ENCODE results near the gene EPB41L3. TPM values are rescaled to one million over a fixed set of nuclear protein-coding genes. Genes with fewer than 3 reads are reported as not detected.
A peak's percentile ranks its signal among the peaks of the same experiment; 100 is the strongest.

Gene EPB41L3
- total RNA-seq: 10 to 100 TPM; 27.3 to 40.4 (median 34.6) TPM

- 0 to 1% methylated on average over 9 to 12 of the region's 57 CpGs for WGBS, 2 donors
- DNase-seq: peak; percentile 14 to 19
Observed at GRCh38 chr18:5543773-5544389, at the start of gene EPB41L3. Gene EPB41L3, minus strand, starts transcription at chr18:5543997. Its CDS starts 54,814 bp downstream, at chr18:5489183.

DNA sequence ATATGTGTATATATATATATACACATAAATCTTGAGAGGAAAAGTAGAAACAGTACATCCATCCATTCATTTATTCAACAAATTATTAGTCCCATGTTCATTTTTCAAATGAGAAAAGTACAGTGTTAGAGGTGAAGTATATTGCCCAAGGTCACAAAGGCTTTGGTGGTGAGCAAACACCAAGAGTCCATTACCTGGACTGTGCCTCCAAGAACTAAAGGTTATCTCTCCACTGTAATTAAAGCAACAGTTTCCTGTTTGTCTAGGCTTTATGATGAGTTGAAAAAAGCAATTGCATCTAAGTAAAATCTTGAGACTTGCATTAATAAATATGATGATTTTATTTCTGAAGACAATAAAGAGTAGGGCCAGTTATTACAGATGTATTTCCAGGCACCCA is 44.7 kb upstream of the EPB41L3 start:
- H3K27ac ChIP-seq: no peak overlapping the region
- no peak for DNase-seq
- H3K9me3 ChIP-seq: no peaks in the 10 kb centered on the region
- H3K27me3 ChIP-seq: no peaks in the 10 kb centered on the region
- H3K4me3 ChIP-seq (replicated peaks in 1 of 3): no peak overlapping the region
- H3K36me3 ChIP-seq: no peaks in the 10 kb centered on the region
- intact Hi-C loops (cut with DNase I): no loop called here
- H3K4me1 ChIP-seq: no peaks in the 10 kb centered on the region
- no peak for TF ChIP-seq POLR2A (IDR thresholded peaks at IDR 0.05)
- TF ChIP-seq, protein P1, sequence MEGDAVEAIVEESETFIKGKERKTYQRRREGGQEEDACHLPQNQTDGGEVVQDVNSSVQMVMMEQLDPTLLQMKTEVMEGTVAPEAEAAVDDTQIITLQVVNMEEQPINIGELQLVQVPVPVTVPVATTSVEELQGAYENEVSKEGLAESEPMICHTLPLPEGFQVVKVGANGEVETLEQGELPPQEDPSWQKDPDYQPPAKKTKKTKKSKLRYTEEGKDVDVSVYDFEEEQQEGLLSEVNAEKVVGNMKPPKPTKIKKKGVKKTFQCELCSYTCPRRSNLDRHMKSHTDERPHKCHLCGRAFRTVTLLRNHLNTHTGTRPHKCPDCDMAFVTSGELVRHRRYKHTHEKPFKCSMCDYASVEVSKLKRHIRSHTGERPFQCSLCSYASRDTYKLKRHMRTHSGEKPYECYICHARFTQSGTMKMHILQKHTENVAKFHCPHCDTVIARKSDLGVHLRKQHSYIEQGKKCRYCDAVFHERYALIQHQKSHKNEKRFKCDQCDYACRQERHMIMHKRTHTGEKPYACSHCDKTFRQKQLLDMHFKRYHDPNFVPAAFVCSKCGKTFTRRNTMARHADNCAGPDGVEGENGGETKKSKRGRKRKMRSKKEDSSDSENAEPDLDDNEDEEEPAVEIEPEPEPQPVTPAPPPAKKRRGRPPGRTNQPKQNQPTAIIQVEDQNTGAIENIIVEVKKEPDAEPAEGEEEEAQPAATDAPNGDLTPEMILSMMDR (IDR thresholded peaks at IDR 0.05): no peak

More at GRCh38 chr18:5543773-5544389, at the start of gene EPB41L3:
- Histone ChIP-seq H3K4me3 (replicated peaks in 1 of 3) (peak within 1 kb of the TSS in 1 of 3 donors; percentile 40), H3K36me3 (no peaks in the 10 kb centered on the region), H3K27ac (no peak within 1 kb of the TSS), H3K9me3 (no peaks in the 10 kb centered on the region), H3K27me3 (no peaks in the 10 kb centered on the region), H3K4me1 (peaks cover 3 to 5% of the 10 kb centered on the region in 2 donors)
- TF ChIP-seq POLR2A (IDR thresholded peaks at IDR 0.05): no peak
- TF ChIP-seq, protein P1 (IDR thresholded peaks at IDR 0.05): no peak
- intact Hi-C loops (cut with DNase I): no loop called here

DNA sequence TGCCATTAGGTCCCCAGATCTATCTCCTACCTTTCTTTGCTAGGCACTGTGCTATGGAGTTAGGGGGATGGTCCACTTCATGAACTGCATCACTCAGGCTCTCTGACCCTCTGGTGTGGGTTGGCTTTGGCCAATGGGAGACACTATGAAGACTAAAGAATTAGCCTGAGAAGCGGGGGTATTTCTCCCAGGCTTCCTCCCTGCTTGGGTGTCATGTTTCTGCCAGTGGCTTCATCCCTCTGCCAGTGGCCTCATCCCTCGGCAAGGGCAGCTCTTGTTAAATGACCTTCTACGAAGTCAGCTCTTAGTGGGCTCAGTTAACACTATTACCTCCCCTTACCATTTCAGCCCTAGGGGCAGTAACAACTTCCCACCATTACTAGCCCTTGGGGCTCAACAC is 41.9 kb upstream of the EPB41L3 start:
- TF ChIP-seq POLR2A (IDR thresholded peaks at IDR 0.05): no peak
- TF ChIP-seq, protein P1 (IDR thresholded peaks at IDR 0.05): no peak
- intact Hi-C loops (cut with DNase I): no loop called here

GRCh38 chr18:5584746-5585417 is 41.1 kb upstream of the EPB41L3 start:
- intact Hi-C loops (cut with DNase I): no loop called here
- H3K4me3 ChIP-seq (replicated peaks in 1 of 3): no peak overlapping the region
- TF ChIP-seq, protein P1 (IDR thresholded peaks at IDR 0.05): no peak
- TF ChIP-seq POLR2A (IDR thresholded peaks at IDR 0.05): no peak
- H3K9me3 ChIP-seq: no peaks in the 10 kb centered on the region
- no peak overlapping the region for H3K27ac ChIP-seq
- no peaks in the 10 kb centered on the region for H3K4me1 ChIP-seq
- WGBS, 2 donors: 62 to 71% methylated on average over 7 of the region's 7 CpGs
- no peaks in the 10 kb centered on the region for H3K27me3 ChIP-seq
- H3K36me3 ChIP-seq: no peaks in the 10 kb centered on the region
- DNase-seq: no peak

More for the DNA sequence above, 41.9 kb upstream of the EPB41L3 start:
- Histone ChIP-seq H3K27me3 (no peaks in the 10 kb centered on the region), H3K9me3 (no peaks in the 10 kb centered on the region), H3K4me3 (replicated peaks in 1 of 3) (no peak overlapping the region), H3K27ac (no peak overlapping the region), H3K36me3 (no peaks in the 10 kb centered on the region), H3K4me1 (no peaks in the 10 kb centered on the region)
- no peak for DNase-seq
- 79 to 87% methylated on average over 2 to 3 of the region's 3 CpGs for WGBS, 2 donors

All from thyroid gland (tissue), 4 donors.